Sciatic nerve (tissue), 2 donors: ENCODE measurements around the gene PKP4. TPM values are rescaled to one million over a fixed set of nuclear protein-coding genes. Genes with fewer than 3 reads are reported as not detected.
A peak's percentile ranks its signal among the peaks of the same experiment; 100 is the strongest.

Experiments
- ATAC-seq: fragments of 200-7000 bp; cut with Tn5 transposase; one replicate; pipeline ENCODE4 v1.9.1; 2020; ENCODE audit warnings: mild to moderate bottlenecking, moderate library complexity
- DNase-seq: peaks from one replicate; pipeline ENCODE4 v3.0.0-alpha.2; 2020; ENCODE audit warnings: low spot score
- intact Hi-C: fragments of 100-400 bp; cut with DNase I; formaldehyde crosslinking; loops from one replicate; pipeline ENCODE4 v1.14.2; 2022
- total RNA-seq: library from RNA; stranded (reverse); fragmentation: NEBNext Ultra II Directional; extraction: Animal tissue kit (Norgen Biotek cat#: 25700); gene quantifications from one replicate; pipeline ENCODE4 v1.2.1, GENCODE V29; 2021
- donor health status: DM: no; HTN: no; CAD: no.
- donor health status: DM: no; HTN: no; CAD: no.

The PKP4 gene
- total RNA-seq, 1 donor from 2014 or later, result 117 TPM

GRCh38 chr2:158661231-158661630 lies 204.5 kb downstream of the PKP4 start:
- no peak for ATAC-seq
- DNase-seq, result no peak
- intact Hi-C loops, result no loop called here

GRCh38 chr2:158662421-158662820 lies 205.7 kb downstream of the PKP4 start:
- no peak for ATAC-seq
- intact Hi-C loops, result no loop called here
- no peak for DNase-seq

- ATAC-seq, result no peak
- intact Hi-C loops, result no loop called here
Observed at GRCh38 chr2:158663796-158664195, 207.0 kb downstream of the PKP4 start.

GRCh38 chr2:158664987-158665386 lies 208.2 kb downstream of the PKP4 start:
- DNase-seq, result no peak
- ATAC-seq, result no peak
- intact Hi-C loops, result no loop called here

More at GRCh38 chr2:158663796-158664195, 207.0 kb downstream of the PKP4 start:
- no peak for DNase-seq

GRCh38 chr2:158665536-158666302 lies 209.0 kb downstream of the PKP4 start:
- ATAC-seq, result no peak
- intact Hi-C loops, result no loop called here
- DNase-seq, result no peak

GRCh38 chr2:158666969-158667368 lies 210.2 kb downstream of the PKP4 start:
- no peak for DNase-seq
- ATAC-seq, result no peak
- intact Hi-C loops, result no loop called here

GRCh38 chr2:158667586-158667985 lies 210.8 kb downstream of the PKP4 start:
- ATAC-seq (peak; percentile 10), DNase-seq (no peak)
- intact Hi-C loops, result no loop called here

GRCh38 chr2:158668001-158668765 lies 211.4 kb downstream of the PKP4 start:
- no peak for DNase-seq
- ATAC-seq, result peak; percentile 91

GRCh38 chr2:158670292-158670691 lies 213.5 kb downstream of the PKP4 start:
- ATAC-seq (no peak), DNase-seq (no peak)
- intact Hi-C loops, result no loop called here

More at GRCh38 chr2:158668001-158668765, 211.4 kb downstream of the PKP4 start:
- intact Hi-C loops, result no loop called here

- DNase-seq (no peak), ATAC-seq (no peak)
- intact Hi-C loops, result no loop called here
Observed at GRCh38 chr2:158671360-158672245, 214.9 kb downstream of the PKP4 start.

GRCh38 chr2:158676295-158676694 lies 219.5 kb downstream of the PKP4 start:
- intact Hi-C loops, result no loop called here
- ATAC-seq (no peak), DNase-seq (no peak)

- ATAC-seq, result no peak
- intact Hi-C loops, result no loop called here
- no peak for DNase-seq
Observed at GRCh38 chr2:158676696-158677095, 219.9 kb downstream of the PKP4 start.

- DNase-seq (no peak), ATAC-seq (no peak)
- intact Hi-C loops, result no loop called here
Observed at GRCh38 chr2:158677542-158677941, 220.8 kb downstream of the PKP4 start.

- intact Hi-C loops, result no loop called here
- ATAC-seq, result no peak
- no peak for DNase-seq
Observed at GRCh38 chr2:158681816-158682215, 225.1 kb downstream of the PKP4 start.

GRCh38 chr2:158685646-158686045 lies 228.9 kb downstream of the PKP4 start:
- ATAC-seq, result no peak
- DNase-seq, result no peak
- intact Hi-C loops, result no loop called here

- DNase-seq (no peak), ATAC-seq (peak; percentile 75)
- intact Hi-C loops, result no loop called here
Observed at GRCh38 chr2:158686210-158686691, 229.5 kb downstream of the PKP4 start.

GRCh38 chr2:158687315-158687714 lies 230.6 kb downstream of the PKP4 start:
- intact Hi-C loops, result no loop called here
- no peak for DNase-seq
- ATAC-seq, result no peak

GRCh38 chr2:158688721-158689120 lies 232.0 kb downstream of the PKP4 start:
- intact Hi-C loops, result no loop called here
- no peak for ATAC-seq
- no peak for DNase-seq

GRCh38 chr2:158689391-158689790 lies 232.6 kb downstream of the PKP4 start:
- no peak for ATAC-seq
- intact Hi-C loops, result no loop called here
- no peak for DNase-seq
